Chondrocyte (in vitro differentiated cells): ENCODE measurements around the gene CAB39L. TPM values are rescaled to one million over a fixed set of nuclear protein-coding genes. Genes with fewer than 3 reads are reported as not detected.

ENCODE experiments used
- DNase-seq: peaks from one replicate; pipeline ENCODE4 v3.0.0; 2021; ENCODE audit warnings: mixed read lengths, low spot score
- H3K27ac Mint-ChIP-seq: one replicate; pipeline ENCODE4 v1.8.0; 2021; ENCODE audit warnings: mild to moderate bottlenecking, moderate library complexity, mixed read lengths; ENCODE audit not compliant: unreplicated experiment
- H3K27me3 Mint-ChIP-seq: 2 replicates; pipeline ENCODE4 v1.8.0; 2021; ENCODE audit warnings: low read depth, mixed read lengths
- H3K36me3 Mint-ChIP-seq: 2 replicates; pipeline ENCODE4 v1.8.0; 2021; ENCODE audit warnings: low read depth, mixed read lengths
- H3K4me1 Mint-ChIP-seq: 2 replicates; pipeline ENCODE4 v1.8.0; 2021; ENCODE audit warnings: low read depth, mild to moderate bottlenecking, mixed read lengths
- H3K4me3 Mint-ChIP-seq: one replicate; pipeline ENCODE4 v1.8.0; 2021; ENCODE audit warnings: mild to moderate bottlenecking, moderate library complexity, mixed read lengths; ENCODE audit not compliant: unreplicated experiment
- H3K9me3 Mint-ChIP-seq: 2 replicates; pipeline ENCODE4 v1.8.0; 2021; ENCODE audit warnings: low read depth, mixed read lengths
- total RNA-seq: library from RNA; stranded (reverse); gene quantifications from 3 replicates; pipeline ENCODE4 v1.2.1, GENCODE V29; 2021
- TF ChIP-seq, protein P1 (sequence below): fragments of 200-600 bp; sonication (generic); IDR thresholded peaks from 2 replicates; pipeline ENCODE4 v1.5.0; 2021; ENCODE audit warnings: antibody characterized with exemption, mild to moderate bottlenecking, moderate library complexity

Gene CAB39L
- total RNA-seq, 1 donor from 2014 or later, result 6.0 TPM

DNA sequence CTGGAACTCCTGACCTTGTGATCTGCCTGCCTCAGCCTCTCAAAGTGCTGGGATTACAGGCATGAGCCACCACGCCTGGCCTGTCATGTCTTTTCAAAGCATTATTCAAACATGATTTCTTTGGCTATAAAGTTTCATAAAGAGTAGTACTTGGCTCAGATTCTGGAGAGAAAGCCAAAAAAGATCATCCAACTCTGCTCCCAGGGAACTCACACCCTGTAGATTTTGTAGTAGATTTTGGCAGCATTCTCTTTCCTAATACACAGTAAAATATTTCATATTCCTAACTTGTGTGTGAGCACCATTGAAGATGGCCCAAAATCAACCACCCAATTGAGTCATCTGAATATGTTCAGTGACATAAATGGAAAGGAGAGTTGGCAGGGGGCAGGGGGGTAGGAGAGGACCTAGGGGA, 48.4 kb downstream of the CAB39L start:
- Mint-ChIP-seq H3K27me3 (no peaks in the 10 kb centered on the region), H3K4me1 (peaks cover 10% of the 10 kb centered on the region), H3K9me3 (peaks cover 5% of the 10 kb centered on the region), H3K27ac (peak overlapping the region; percentile 80), H3K36me3 (peaks cover 2% of the 10 kb centered on the region), H3K4me3 (no peak overlapping the region)
- no peak for DNase-seq
- TF ChIP-seq, protein P1, sequence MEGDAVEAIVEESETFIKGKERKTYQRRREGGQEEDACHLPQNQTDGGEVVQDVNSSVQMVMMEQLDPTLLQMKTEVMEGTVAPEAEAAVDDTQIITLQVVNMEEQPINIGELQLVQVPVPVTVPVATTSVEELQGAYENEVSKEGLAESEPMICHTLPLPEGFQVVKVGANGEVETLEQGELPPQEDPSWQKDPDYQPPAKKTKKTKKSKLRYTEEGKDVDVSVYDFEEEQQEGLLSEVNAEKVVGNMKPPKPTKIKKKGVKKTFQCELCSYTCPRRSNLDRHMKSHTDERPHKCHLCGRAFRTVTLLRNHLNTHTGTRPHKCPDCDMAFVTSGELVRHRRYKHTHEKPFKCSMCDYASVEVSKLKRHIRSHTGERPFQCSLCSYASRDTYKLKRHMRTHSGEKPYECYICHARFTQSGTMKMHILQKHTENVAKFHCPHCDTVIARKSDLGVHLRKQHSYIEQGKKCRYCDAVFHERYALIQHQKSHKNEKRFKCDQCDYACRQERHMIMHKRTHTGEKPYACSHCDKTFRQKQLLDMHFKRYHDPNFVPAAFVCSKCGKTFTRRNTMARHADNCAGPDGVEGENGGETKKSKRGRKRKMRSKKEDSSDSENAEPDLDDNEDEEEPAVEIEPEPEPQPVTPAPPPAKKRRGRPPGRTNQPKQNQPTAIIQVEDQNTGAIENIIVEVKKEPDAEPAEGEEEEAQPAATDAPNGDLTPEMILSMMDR, result no peak

DNA sequence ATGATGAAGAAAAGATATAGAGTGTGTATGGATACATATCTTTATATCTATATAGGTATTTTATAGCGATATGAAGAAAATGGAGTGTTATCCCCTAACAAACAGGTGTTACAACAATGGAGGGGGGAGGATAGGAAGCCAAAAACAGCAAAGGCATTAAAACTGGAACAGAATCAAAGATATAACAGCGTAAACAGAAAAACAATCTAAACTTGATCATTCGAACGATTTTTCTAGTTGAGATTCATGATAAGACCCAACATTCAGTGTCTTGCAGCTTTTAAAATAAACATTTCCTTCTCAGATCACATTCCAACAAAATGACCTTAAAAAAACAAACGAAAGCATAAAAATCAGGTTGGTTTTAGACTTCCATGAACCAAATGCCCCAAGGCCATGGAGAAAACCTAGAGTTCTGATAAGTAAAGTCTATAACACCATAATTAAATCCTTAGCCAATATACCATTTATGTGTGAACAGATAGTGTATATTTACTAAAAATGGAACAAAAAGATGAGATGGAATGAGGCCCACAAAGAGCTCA, 55.7 kb downstream of the CAB39L start:
- no peak overlapping the region for H3K4me3 Mint-ChIP-seq
- H3K27me3 Mint-ChIP-seq, result no peaks in the 10 kb centered on the region
- DNase-seq, result no peak
- TF ChIP-seq, protein P1, result no peak
- peaks cover 13% of the 10 kb centered on the region for H3K9me3 Mint-ChIP-seq
- H3K27ac Mint-ChIP-seq, result no peak overlapping the region
- peaks cover 5% of the 10 kb centered on the region for H3K4me1 Mint-ChIP-seq
- H3K36me3 Mint-ChIP-seq, result peaks cover 2% of the 10 kb centered on the region

DNA sequence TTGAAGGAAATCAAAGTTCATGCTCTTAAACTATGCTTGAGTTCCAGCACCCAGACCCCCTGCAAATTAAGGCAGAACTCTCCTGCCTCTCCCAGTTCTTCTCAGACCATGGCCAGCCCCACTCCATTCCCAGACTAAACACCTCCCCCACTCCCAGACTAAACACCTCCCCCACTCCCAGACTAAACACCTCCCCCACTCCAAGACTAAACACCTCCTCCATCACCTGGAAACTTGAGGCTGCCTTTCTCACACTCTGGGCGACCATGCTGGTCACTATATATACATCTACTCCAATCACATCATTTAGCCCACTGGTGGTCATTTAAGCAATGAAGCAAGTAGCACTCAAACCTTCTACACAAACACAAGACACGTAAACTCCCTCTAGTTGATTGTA, 57.2 kb downstream of the CAB39L start:
- no peaks in the 10 kb centered on the region for H3K27me3 Mint-ChIP-seq
- no peak overlapping the region for H3K27ac Mint-ChIP-seq
- H3K4me1 Mint-ChIP-seq, result peaks cover 5% of the 10 kb centered on the region
- H3K9me3 Mint-ChIP-seq, result peaks cover 10% of the 10 kb centered on the region
- no peak for DNase-seq
- TF ChIP-seq, protein P1, result no peak
- H3K36me3 Mint-ChIP-seq, result peaks cover 2% of the 10 kb centered on the region
- no peak overlapping the region for H3K4me3 Mint-ChIP-seq

DNA sequence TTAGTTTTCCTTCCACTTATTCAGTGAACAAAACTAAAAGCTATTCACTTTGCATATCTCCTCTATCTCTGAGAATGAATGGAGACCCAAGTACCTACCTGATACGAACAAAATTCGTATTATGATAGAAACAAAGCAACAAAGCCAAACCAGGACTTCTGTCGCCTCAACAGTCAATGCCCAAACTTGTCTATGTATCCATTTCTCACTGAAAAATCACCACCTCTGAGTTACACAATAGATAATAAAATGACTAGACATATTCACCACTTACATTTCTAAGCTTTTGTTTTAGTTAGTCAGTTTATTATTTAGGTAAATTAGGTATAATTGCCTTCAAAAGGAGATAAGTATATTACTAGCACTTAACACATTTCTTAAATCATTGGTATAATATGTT, 67.7 kb downstream of the CAB39L start:
- TF ChIP-seq, protein P1, result no peak
- DNase-seq, result no peak
- no peaks in the 10 kb centered on the region for H3K9me3 Mint-ChIP-seq
- no peak overlapping the region for H3K27ac Mint-ChIP-seq
- H3K36me3 Mint-ChIP-seq, result no peaks in the 10 kb centered on the region
- peaks cover 34% of the 10 kb centered on the region for H3K4me1 Mint-ChIP-seq
- no peak overlapping the region for H3K4me3 Mint-ChIP-seq
- H3K27me3 Mint-ChIP-seq, result no peaks in the 10 kb centered on the region

DNA sequence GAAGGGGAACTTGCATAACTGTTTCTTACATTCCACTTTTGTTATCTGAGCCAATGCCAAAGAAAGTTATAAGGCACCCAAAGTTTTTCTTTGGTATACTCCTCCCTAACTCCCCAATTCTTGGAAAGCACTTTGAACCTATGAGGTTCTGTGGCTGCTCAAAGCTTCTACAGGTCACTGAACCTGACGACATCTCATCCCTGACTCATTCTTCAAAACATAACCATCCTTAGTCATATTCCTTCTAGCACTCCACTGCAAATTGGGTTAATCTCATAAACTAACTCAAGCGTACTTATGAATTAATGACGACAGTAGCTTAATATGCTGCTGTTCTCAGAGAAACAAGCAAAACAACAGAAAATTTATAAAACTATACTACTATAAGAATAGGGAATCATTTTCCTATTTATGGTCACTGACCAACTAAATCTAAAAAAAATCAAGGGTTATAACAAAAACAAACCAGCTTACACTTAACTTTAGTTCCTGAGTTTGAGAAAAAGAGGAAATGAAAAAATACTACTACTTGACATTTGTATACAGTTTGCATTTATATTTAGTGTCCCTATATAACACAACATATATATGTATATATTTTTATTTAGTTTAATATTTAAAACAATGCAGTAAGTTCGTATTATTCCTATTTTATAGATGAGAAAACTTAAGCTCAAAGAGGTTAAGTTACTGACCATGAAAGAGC, 69.1 kb downstream of the CAB39L start:
- peak overlapping the region; percentile 58 for H3K27ac Mint-ChIP-seq
- no peaks in the 10 kb centered on the region for H3K27me3 Mint-ChIP-seq
- H3K36me3 Mint-ChIP-seq, result no peaks in the 10 kb centered on the region
- TF ChIP-seq, protein P1, result no peak
- H3K4me3 Mint-ChIP-seq, result no peak overlapping the region
- H3K9me3 Mint-ChIP-seq, result no peaks in the 10 kb centered on the region
- peaks cover 41% of the 10 kb centered on the region for H3K4me1 Mint-ChIP-seq
- no peak for DNase-seq
